GM12878 (cell line): Measurements from ENCODE around the gene TPRG1. TPM values are rescaled to one million over a fixed set of nuclear protein-coding genes. Genes with fewer than 3 reads are reported as not detected.

Source experiments
- ATAC-seq: fragments of 200-7000 bp; cut with Tn5 transposase; 3 replicates; pipeline ENCODE4 v1.9.1; 2020; ENCODE audit warnings: mild to moderate bottlenecking, moderate library complexity
- BruUV-seq: library from RNA; stranded (reverse); fragments of 400-500 nt; replicated peaks from 2 replicates; lab custom pipeline; 2021; lab: Mats Ljungman, UMichigan
- CTCF ChIA-PET: fragments of 300-600 bp; sonication (Branson Sonifier 250); formaldehyde crosslinking; extraction: SDS; loops from one replicate; lab custom pipeline; 2021; ENCODE audit warnings: inconsistent platforms; lab: Yijun Ruan, JAX
- POLR2A ChIA-PET: fragments of 350-600 bp; formaldehyde crosslinking; extraction: SDS; loops from one replicate; lab custom pipeline; 2021; ENCODE audit warnings: inconsistent platforms; lab: Charles Lee
- RAD21 ChIA-PET: fragments of 300-600 bp; sonication (Branson Sonifier 250); formaldehyde crosslinking; loops from one replicate; lab custom pipeline; 2023; ENCODE audit warnings: antibody characterized with exemption; ENCODE audit not compliant: unreplicated experiment; lab: Charles Lee
- SMC1A ChIA-PET: fragments of 300-600 bp; sonication (Branson Sonifier 250); formaldehyde crosslinking; loops from one replicate; lab custom pipeline; 2023; ENCODE audit not compliant: unreplicated experiment, uncharacterized antibody; lab: Charles Lee
- DNase-seq: peaks from one replicate; pipeline ENCODE4 v3.0.0-alpha.2; 2011; ENCODE audit warnings: low read depth, low spot score
- FAIRE-seq: peaks from 3 replicates; lab custom pipeline; 2011; peaks lifted over from hg19 to GRCh38; lab: Jason Lieb, UNC
- H2AFZ ChIP-seq: 2 replicates; pipeline ENCODE4 v1.6.0; 2011; ENCODE audit warnings: low read depth, low read length, control low read depth; ENCODE audit not compliant: control insufficient read depth
- H3K27ac ChIP-seq: 2 replicates; pipeline ENCODE4 v1.5.1; 2011; ENCODE audit warnings: control low read depth; ENCODE audit not compliant: control insufficient read depth, insufficient read depth
- H3K27me3 ChIP-seq, 2 experiments: replicated peaks in 1 of 2; 2 replicates each; pipeline versions ENCODE4 v1.6.0 to v1.6.1; 2011; ENCODE audit warnings: low read length in 1 of 2; ENCODE audit not compliant: control insufficient read depth in 2 of 2, insufficient read depth in 2 of 2
- H3K36me3 ChIP-seq, 2 experiments: 2 replicates each; pipeline ENCODE4 v1.5.1; 2011; ENCODE audit warnings: low read length in 1 of 2; ENCODE audit not compliant: control insufficient read depth in 2 of 2, insufficient read depth in 2 of 2
- H3K4me1 ChIP-seq: 2 replicates; pipeline ENCODE4 v1.6.1; 2011; ENCODE audit warnings: mild to moderate bottlenecking, low read length, moderate library complexity, mixed read lengths; ENCODE audit not compliant: control insufficient read depth, insufficient read depth
- H3K4me2 ChIP-seq: 2 replicates; pipeline ENCODE4 v1.6.0; 2011; ENCODE audit warnings: control low read depth; ENCODE audit not compliant: control insufficient read depth, insufficient read depth
- H3K4me3 ChIP-seq: fragments of 200-600 bp; sonication (generic); 2 replicates; pipeline ENCODE4 v1.5.1; 2016
- H3K79me2 ChIP-seq: 2 replicates; pipeline ENCODE4 v1.6.0; 2011; ENCODE audit warnings: low read length; ENCODE audit not compliant: control insufficient read depth, insufficient read depth
- H3K9ac ChIP-seq: 2 replicates; pipeline ENCODE4 v1.8.0; 2011; ENCODE audit warnings: low read length, control low read depth, mixed read lengths; ENCODE audit not compliant: control insufficient read depth, insufficient read depth
- H3K9me3 ChIP-seq: replicated peaks from 3 replicates; pipeline ENCODE4 v1.5.1; 2011; ENCODE audit warnings: mild to moderate bottlenecking, low read length; ENCODE audit not compliant: control insufficient read depth, insufficient read depth
- H4K20me1 ChIP-seq: 2 replicates; pipeline ENCODE4 v1.6.0; 2011; ENCODE audit not compliant: control insufficient read depth, insufficient read depth
- ATF7 ChIP-seq: fragments of 450-650 bp; IDR thresholded peaks from 2 replicates; pipeline ENCODE4 v1.6.1; 2016; ENCODE audit warnings: low read depth, mild to moderate bottlenecking
- CBX5 ChIP-seq: sonication (generic); IDR thresholded peaks from 2 replicates; pipeline ENCODE4 v1.6.1; 2016; ENCODE audit warnings: low read depth, moderate library complexity, mild to moderate bottlenecking, inconsistent platforms
- CHD1 ChIP-seq: IDR thresholded peaks from 2 replicates; pipeline ENCODE4 v1.6.1; 2012; ENCODE audit warnings: low read depth, low read length, improper control_type of control experiment
- ETV6 ChIP-seq, 2 experiments: fragments of 450-650 bp in 1 of 2; IDR thresholded peaks in 1 of 2; conservative IDR thresholded peaks in 1 of 2; 2 replicates each; pipeline ENCODE4 v1.6.1; 2014; ENCODE audit warnings: antibody characterized with exemption in 1 of 2, borderline replicate concordance in 1 of 2, low read depth in 1 of 2, mild to moderate bottlenecking in 1 of 2, moderate library complexity in 1 of 2
- JUNB ChIP-seq: IDR thresholded peaks from 2 replicates; pipeline ENCODE4 v1.6.1; 2016; ENCODE audit warnings: antibody characterized with exemption, mild to moderate bottlenecking
- MEF2A ChIP-seq: IDR thresholded peaks from 2 replicates; pipeline ENCODE4 v1.6.1; 2011; ENCODE audit warnings: low read depth, mild to moderate bottlenecking, low read length, moderate library complexity; ENCODE audit not compliant: insufficient read depth
- NFIC ChIP-seq: IDR thresholded peaks from 2 replicates; pipeline ENCODE4 v1.6.1; 2012; ENCODE audit warnings: low read depth, mild to moderate bottlenecking, inconsistent platforms, low read length, moderate library complexity
- PAX5 ChIP-seq: IDR thresholded peaks from 2 replicates; pipeline ENCODE4 v1.6.1; 2011; ENCODE audit warnings: low read depth, low read length, borderline replicate concordance
- RB1 ChIP-seq: fragments of 450-650 bp; formaldehyde crosslinking; IDR thresholded peaks from 2 replicates; pipeline ENCODE4 v1.6.1; 2017; ENCODE audit warnings: mild to moderate bottlenecking, borderline replicate concordance
- RUNX3 ChIP-seq: IDR thresholded peaks from 2 replicates; pipeline ENCODE4 v1.6.1; 2012; ENCODE audit warnings: low read length, inconsistent platforms
- STAT3 ChIP-seq: IDR thresholded peaks from 2 replicates; pipeline ENCODE4 v1.6.1; 2011; ENCODE audit warnings: low read depth, low read length, improper control_type of control experiment
- SUPT20H ChIP-seq: IDR thresholded peaks from 2 replicates; pipeline ENCODE4 v1.6.1; 2011; ENCODE audit warnings: low read depth, mild to moderate bottlenecking, low read length, moderate library complexity, borderline replicate concordance; ENCODE audit not compliant: control insufficient read depth
- WRNIP1 ChIP-seq: IDR thresholded peaks from 2 replicates; pipeline ENCODE4 v1.6.1; 2011; ENCODE audit warnings: low read depth, low read length, improper control_type of control experiment, borderline replicate concordance
- in situ Hi-C: fragments of 300-500 bp; cut with MboI; formaldehyde crosslinking; loops from 9 replicates; pipeline ENCODE4 v1.14.3; 2018; ENCODE audit warnings: mixed read lengths
- intact Hi-C: fragments of 100-400 bp; cut with micrococcal nuclease; formaldehyde crosslinking; loops from one replicate; pipeline ENCODE4 v1.14.2; 2022; ENCODE audit not compliant: unreplicated experiment
- polyA plus RNA-seq, 11 experiments: library from polyadenylated mRNA; depleted of rRNA in 4 of 11; unstranded in 6 of 11; stranded (reverse) in 5 of 11; fragments of >200 nt; fragmentation: Nextera tagmentation in 4 of 11; fragmentation: Illumina TruSeq in 1 of 11; extraction: Ambion mirVana in 4 of 11; extraction: Trizol in 1 of 11; gene quantifications; 1 replicate in 1 of 11; 2 replicates in 10 of 11; pipeline versions ENCODE4 v1.2.1 to v1.2.3, GENCODE V29; 2011 to 2016; ENCODE audit warnings: inconsistent platforms in 2 of 11, missing spikeins in 2 of 11, low read depth in 1 of 11
- total RNA-seq, 4 experiments: library from RNA; depleted of rRNA in 3 of 4; stranded (reverse); fragments of >200 nt in 3 of 4; fragmentation: Illumina TruSeq in 1 of 4; extraction: Trizol in 1 of 4; gene quantifications; 2 replicates each; pipeline versions ENCODE4 v1.2.1 to v1.2.3, GENCODE V29; 2013 to 2021
- TF ChIP-seq, protein P1 (sequence below): fragments of 450-650 bp; conservative IDR thresholded peaks from 2 replicates; pipeline ENCODE4 v1.6.1; 2017; ENCODE audit warnings: mild to moderate bottlenecking, moderate library complexity
- TF ChIP-seq, protein P2 (sequence below): IDR thresholded peaks from 2 replicates; pipeline ENCODE4 v1.6.1; 2011; ENCODE audit warnings: borderline replicate concordance, low read depth, mild to moderate bottlenecking, moderate library complexity, low read length; ENCODE audit not compliant: insufficient read depth, poor library complexity, severe bottlenecking
- TF ChIP-seq, protein P3 (sequence below): fragments of 150-350 bp; IDR thresholded peaks from 2 replicates; pipeline ENCODE4 v1.6.1; 2016; ENCODE audit warnings: low read depth, low read length
- TF ChIP-seq, protein P4 (sequence below): IDR thresholded peaks from 2 replicates; pipeline ENCODE4 v1.6.1; 2012; ENCODE audit warnings: low read length, inconsistent platforms

The TPRG1 gene
- total and polyA plus RNA-seq, 10 of the 15 experiments (the other 5 are each of a cell fraction or from before 2014, with no cell fraction given) = 0.26 to 30.7 (median 3.6) TPM

DNA sequence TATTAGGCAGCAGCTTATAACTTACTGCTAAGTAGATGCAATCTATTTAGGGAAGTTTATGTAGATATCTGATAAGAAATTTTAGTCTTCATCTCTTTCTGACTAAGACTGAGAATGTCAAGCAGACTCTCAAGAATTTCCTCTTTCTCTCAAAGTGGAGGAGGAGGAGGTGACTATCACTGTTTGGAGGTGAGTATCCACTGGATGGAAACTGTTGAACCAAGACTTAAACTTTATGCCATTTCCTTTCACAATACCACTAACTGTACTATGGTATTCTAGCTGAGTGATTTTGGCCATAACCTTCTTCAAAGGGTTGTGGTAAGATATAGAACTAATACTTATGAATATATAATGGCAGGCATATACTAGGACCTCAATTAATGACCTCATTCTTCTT is 64.6 kb downstream of the TPRG1 start:
- Histone ChIP-seq H3K27ac (no peak overlapping the region), H4K20me1 (no peaks in the 10 kb centered on the region), H3K36me3 (no peaks in the 10 kb centered on the region), H2AFZ (no peak overlapping the region), H3K9ac (no peak overlapping the region), H3K9me3 (no peaks in the 10 kb centered on the region), H3K4me3 (no peak overlapping the region), H3K4me1 (no peaks in the 10 kb centered on the region), H3K79me2 (no peaks in the 10 kb centered on the region), H3K4me2 (no peak overlapping the region), H3K27me3 (no peaks in the 10 kb centered on the region; a peak in 2 of 4 replicates)
- intact Hi-C loops (loop anchor here (10.0 kb wide), 1 partner anchor 62 kb away; the partner anchor contains the start of gene TPRG1), in situ Hi-C loops (no loop called here)
- RAD21 ChIA-PET = no interaction called here
- DNase-seq (no peak), FAIRE-seq (peak; percentile 49), ATAC-seq (peak; percentile 47)
- CTCF ChIA-PET = no interaction called here
- SMC1A ChIA-PET = no interaction called here
- POLR2A ChIA-PET = no interaction called here
- no TSS peak for BruUV-seq
- TF ChIP-seq RB1 = no peak
- peak; percentile 61; the same call in 1 of the 2 replicates for TF ChIP-seq CBX5
- no peak for TF ChIP-seq PAX5
- peak; percentile 78 for TF ChIP-seq NFIC
- no peak for TF ChIP-seq SUPT20H
- no peak for TF ChIP-seq ATF7
- no peak for TF ChIP-seq WRNIP1
- TF ChIP-seq, protein P1, sequence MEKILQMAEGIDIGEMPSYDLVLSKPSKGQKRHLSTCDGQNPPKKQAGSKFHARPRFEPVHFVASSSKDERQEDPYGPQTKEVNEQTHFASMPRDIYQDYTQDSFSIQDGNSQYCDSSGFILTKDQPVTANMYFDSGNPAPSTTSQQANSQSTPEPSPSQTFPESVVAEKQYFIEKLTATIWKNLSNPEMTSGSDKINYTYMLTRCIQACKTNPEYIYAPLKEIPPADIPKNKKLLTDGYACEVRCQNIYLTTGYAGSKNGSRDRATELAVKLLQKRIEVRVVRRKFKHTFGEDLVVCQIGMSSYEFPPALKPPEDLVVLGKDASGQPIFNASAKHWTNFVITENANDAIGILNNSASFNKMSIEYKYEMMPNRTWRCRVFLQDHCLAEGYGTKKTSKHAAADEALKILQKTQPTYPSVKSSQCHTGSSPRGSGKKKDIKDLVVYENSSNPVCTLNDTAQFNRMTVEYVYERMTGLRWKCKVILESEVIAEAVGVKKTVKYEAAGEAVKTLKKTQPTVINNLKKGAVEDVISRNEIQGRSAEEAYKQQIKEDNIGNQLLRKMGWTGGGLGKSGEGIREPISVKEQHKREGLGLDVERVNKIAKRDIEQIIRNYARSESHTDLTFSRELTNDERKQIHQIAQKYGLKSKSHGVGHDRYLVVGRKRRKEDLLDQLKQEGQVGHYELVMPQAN = no peak
- TF ChIP-seq, protein P2, sequence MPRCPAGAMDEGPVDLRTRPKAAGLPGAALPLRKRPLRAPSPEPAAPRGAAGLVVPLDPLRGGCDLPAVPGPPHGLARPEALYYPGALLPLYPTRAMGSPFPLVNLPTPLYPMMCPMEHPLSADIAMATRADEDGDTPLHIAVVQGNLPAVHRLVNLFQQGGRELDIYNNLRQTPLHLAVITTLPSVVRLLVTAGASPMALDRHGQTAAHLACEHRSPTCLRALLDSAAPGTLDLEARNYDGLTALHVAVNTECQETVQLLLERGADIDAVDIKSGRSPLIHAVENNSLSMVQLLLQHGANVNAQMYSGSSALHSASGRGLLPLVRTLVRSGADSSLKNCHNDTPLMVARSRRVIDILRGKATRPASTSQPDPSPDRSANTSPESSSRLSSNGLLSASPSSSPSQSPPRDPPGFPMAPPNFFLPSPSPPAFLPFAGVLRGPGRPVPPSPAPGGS = peak; percentile 25
- TF ChIP-seq, protein P3, sequence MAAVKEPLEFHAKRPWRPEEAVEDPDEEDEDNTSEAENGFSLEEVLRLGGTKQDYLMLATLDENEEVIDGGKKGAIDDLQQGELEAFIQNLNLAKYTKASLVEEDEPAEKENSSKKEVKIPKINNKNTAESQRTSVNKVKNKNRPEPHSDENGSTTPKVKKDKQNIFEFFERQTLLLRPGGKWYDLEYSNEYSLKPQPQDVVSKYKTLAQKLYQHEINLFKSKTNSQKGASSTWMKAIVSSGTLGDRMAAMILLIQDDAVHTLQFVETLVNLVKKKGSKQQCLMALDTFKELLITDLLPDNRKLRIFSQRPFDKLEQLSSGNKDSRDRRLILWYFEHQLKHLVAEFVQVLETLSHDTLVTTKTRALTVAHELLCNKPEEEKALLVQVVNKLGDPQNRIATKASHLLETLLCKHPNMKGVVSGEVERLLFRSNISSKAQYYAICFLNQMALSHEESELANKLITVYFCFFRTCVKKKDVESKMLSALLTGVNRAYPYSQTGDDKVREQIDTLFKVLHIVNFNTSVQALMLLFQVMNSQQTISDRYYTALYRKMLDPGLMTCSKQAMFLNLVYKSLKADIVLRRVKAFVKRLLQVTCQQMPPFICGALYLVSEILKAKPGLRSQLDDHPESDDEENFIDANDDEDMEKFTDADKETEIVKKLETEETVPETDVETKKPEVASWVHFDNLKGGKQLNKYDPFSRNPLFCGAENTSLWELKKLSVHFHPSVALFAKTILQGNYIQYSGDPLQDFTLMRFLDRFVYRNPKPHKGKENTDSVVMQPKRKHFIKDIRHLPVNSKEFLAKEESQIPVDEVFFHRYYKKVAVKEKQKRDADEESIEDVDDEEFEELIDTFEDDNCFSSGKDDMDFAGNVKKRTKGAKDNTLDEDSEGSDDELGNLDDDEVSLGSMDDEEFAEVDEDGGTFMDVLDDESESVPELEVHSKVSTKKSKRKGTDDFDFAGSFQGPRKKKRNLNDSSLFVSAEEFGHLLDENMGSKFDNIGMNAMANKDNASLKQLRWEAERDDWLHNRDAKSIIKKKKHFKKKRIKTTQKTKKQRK = no peak
- TF ChIP-seq STAT3 = no peak
- TF ChIP-seq JUNB = peak; percentile 54
- TF ChIP-seq ETV6 (conservative IDR thresholded peaks at IDR 0.05 in 1 of 2, IDR thresholded peaks at IDR 0.05 in 1 of 2; ENCODE audit: borderline replicate concordance in 1 of 2, low read depth in 1 of 2) = peak in 1 of 2 experiments; percentile 48; a peak in 1 of 4 replicates
- TF ChIP-seq, protein P4, sequence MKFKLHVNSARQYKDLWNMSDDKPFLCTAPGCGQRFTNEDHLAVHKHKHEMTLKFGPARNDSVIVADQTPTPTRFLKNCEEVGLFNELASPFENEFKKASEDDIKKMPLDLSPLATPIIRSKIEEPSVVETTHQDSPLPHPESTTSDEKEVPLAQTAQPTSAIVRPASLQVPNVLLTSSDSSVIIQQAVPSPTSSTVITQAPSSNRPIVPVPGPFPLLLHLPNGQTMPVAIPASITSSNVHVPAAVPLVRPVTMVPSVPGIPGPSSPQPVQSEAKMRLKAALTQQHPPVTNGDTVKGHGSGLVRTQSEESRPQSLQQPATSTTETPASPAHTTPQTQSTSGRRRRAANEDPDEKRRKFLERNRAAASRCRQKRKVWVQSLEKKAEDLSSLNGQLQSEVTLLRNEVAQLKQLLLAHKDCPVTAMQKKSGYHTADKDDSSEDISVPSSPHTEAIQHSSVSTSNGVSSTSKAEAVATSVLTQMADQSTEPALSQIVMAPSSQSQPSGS = peak; percentile 65; the same call in 1 of the 2 replicates
- TF ChIP-seq MEF2A = peak; percentile 77; the same call in 1 of the 2 replicates
- peak; percentile 87 for TF ChIP-seq RUNX3
- no peak for TF ChIP-seq CHD1
